Measurements from ENCODE around the gene PLCD1.

DNA sequence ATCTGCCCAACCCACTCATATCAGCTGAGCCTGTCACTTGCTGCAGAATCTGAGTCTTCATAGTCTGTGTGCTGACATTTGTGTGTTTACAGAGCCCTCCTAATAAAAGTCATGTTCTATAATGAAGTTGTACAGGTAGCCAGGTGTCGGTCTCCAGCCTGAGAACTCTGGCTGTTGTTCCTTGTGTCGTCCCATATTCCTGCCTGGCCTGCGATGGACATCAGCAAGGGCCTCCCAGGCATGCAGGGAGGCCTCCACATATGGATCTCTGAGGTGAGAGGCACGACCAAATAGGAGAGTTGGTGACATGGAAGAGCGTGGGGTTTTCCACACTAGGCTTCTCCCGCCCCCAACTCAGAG lies 36.0 kb downstream of the PLCD1 start:
- TF ChIP-seq, protein P1, sequence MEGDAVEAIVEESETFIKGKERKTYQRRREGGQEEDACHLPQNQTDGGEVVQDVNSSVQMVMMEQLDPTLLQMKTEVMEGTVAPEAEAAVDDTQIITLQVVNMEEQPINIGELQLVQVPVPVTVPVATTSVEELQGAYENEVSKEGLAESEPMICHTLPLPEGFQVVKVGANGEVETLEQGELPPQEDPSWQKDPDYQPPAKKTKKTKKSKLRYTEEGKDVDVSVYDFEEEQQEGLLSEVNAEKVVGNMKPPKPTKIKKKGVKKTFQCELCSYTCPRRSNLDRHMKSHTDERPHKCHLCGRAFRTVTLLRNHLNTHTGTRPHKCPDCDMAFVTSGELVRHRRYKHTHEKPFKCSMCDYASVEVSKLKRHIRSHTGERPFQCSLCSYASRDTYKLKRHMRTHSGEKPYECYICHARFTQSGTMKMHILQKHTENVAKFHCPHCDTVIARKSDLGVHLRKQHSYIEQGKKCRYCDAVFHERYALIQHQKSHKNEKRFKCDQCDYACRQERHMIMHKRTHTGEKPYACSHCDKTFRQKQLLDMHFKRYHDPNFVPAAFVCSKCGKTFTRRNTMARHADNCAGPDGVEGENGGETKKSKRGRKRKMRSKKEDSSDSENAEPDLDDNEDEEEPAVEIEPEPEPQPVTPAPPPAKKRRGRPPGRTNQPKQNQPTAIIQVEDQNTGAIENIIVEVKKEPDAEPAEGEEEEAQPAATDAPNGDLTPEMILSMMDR (IDR thresholded peaks at IDR 0.05), result no peak
- TF ChIP-seq POLR2A (IDR thresholded peaks at IDR 0.05), result no peak
